H1 (cell line): ENCODE data around the gene ANKS1B. TPM values are rescaled to one million over a fixed set of nuclear protein-coding genes. Genes with fewer than 3 reads are reported as not detected.

Experiments used
- CTCF ChIA-PET: fragments of 300-600 bp; sonication (Branson Sonifier 250); formaldehyde crosslinking; loops from one replicate; lab custom pipeline; 2021; ENCODE audit not compliant: partially characterized antibody; lab: Charles Lee
- POLR2A ChIA-PET: fragments of 300-600 bp; sonication (Branson Sonifier 250); formaldehyde crosslinking; loops from one replicate; lab custom pipeline; 2021; ENCODE audit warnings: inconsistent platforms; ENCODE audit not compliant: partially characterized antibody; lab: Charles Lee
- DNase-seq, 2 experiments: peaks; one replicate each; pipeline versions ENCODE4 v3.0.0 to v3.0.0-alpha.2; 2010 to 2022; ENCODE audit warnings: low spot score in 2 of 2, low read depth in 1 of 2, mixed read lengths in 1 of 2
- FAIRE-seq: peaks from 2 replicates; lab custom pipeline; 2011; peaks lifted over from hg19 to GRCh38; lab: Jason Lieb, UNC
- H2AFZ ChIP-seq: 2 replicates; pipeline ENCODE4 v1.8.1; 2012; ENCODE audit warnings: low read length, inconsistent platforms
- H2AK5ac ChIP-seq: 2 replicates; pipeline ENCODE4 v1.6.1; 2013; ENCODE audit warnings: low read depth, low read length
- H2BK120ac ChIP-seq: replicated peaks from 2 replicates; pipeline ENCODE3; 2013; ENCODE audit warnings: low read depth, low read length, inconsistent platforms
- H2BK12ac ChIP-seq: 2 replicates; pipeline ENCODE4 v1.6.1; 2013; ENCODE audit warnings: low read depth, low read length
- H2BK15ac ChIP-seq: 2 replicates; pipeline ENCODE4 v1.6.1; 2013; ENCODE audit warnings: low read length
- H2BK20ac ChIP-seq: 2 replicates; pipeline ENCODE4 v1.6.1; 2013; ENCODE audit warnings: low read length
- H2BK5ac ChIP-seq: 2 replicates; pipeline ENCODE4 v1.6.1; 2013; ENCODE audit warnings: low read depth, low read length
- H3K14ac ChIP-seq: 2 replicates; pipeline ENCODE4 v1.6.1; 2013; ENCODE audit warnings: inconsistent platforms; ENCODE audit not compliant: insufficient read length
- H3K18ac ChIP-seq: 2 replicates; pipeline ENCODE4 v1.6.1; 2013; ENCODE audit warnings: low read length; ENCODE audit errors: extremely low read depth
- H3K23ac ChIP-seq: 2 replicates; pipeline ENCODE4 v1.6.1; 2013; ENCODE audit warnings: inconsistent platforms; ENCODE audit not compliant: insufficient read length
- H3K23me2 ChIP-seq: 2 replicates; pipeline ENCODE4 v1.6.1; 2013; ENCODE audit warnings: low read depth, low read length
- H3K27ac ChIP-seq: 2 replicates; pipeline ENCODE4 v1.6.1; 2011; ENCODE audit warnings: low read depth, low read length, inconsistent platforms
- H3K27me3 ChIP-seq, 4 experiments: replicated peaks in 1 of 4; 1 replicate in 1 of 4; 2 replicates in 3 of 4; pipeline versions ENCODE4 v1.6.1 to v1.8.1; 2011 to 2013; ENCODE audit warnings: low read length in 3 of 4, mild to moderate bottlenecking in 3 of 4, inconsistent platforms in 2 of 4, mixed read lengths in 2 of 4, moderate library complexity in 1 of 4; ENCODE audit not compliant: control insufficient read depth in 3 of 4, insufficient read depth in 3 of 4; ENCODE audit errors: extremely low read depth in 1 of 4
- H3K36me3 ChIP-seq, 4 experiments: 2 replicates each; pipeline versions ENCODE4 v1.6.1 to v1.8.1; 2011 to 2013; ENCODE audit warnings: mild to moderate bottlenecking in 4 of 4, low read length in 3 of 4, moderate library complexity in 2 of 4, control low read depth in 1 of 4, inconsistent platforms in 1 of 4; ENCODE audit not compliant: insufficient read depth in 4 of 4, control insufficient read depth in 2 of 4
- H3K4ac ChIP-seq: replicated peaks from 2 replicates; pipeline ENCODE3; 2013; ENCODE audit warnings: low read length, low read depth, mixed read lengths, inconsistent platforms; ENCODE audit not compliant: insufficient read length
- H3K4me1 ChIP-seq, 4 experiments: replicated peaks in 1 of 4; 1 replicate in 1 of 4; 2 replicates in 3 of 4; pipeline versions ENCODE4 v1.6.1 to v1.8.1; 2011 to 2013; ENCODE audit warnings: low read length in 3 of 4, inconsistent platforms in 2 of 4, mixed read lengths in 1 of 4; ENCODE audit not compliant: insufficient read depth in 4 of 4, control insufficient read depth in 3 of 4
- H3K4me2 ChIP-seq, 2 experiments: 2 replicates each; pipeline versions ENCODE4 v1.6.1 to v1.8.1; 2011 to 2013; ENCODE audit warnings: low read depth in 2 of 2, low read length in 2 of 2, control low read depth in 1 of 2, inconsistent platforms in 1 of 2, mild to moderate bottlenecking in 1 of 2; ENCODE audit not compliant: insufficient read depth in 1 of 2
- H3K4me3 ChIP-seq, 4 experiments: fragments of 200-600, 300-600 bp in 1 of 4; sonication (generic), shearing (Covaris generic), sonication (Bioruptor Twin) in 1 of 4; 2 replicates each; pipeline versions ENCODE4 v1.5.1 to v1.8.1; 2011 to 2016; ENCODE audit warnings: low read length in 4 of 4, low read depth in 3 of 4, control low read depth in 2 of 4, inconsistent platforms in 2 of 4, mild to moderate bottlenecking in 2 of 4, mixed read lengths in 1 of 4, moderate library complexity in 1 of 4; ENCODE audit not compliant: insufficient read depth in 2 of 4; ENCODE audit errors: extremely low read depth in 1 of 4
- H3K56ac ChIP-seq: replicated peaks from 2 replicates; pipeline ENCODE3; 2013; ENCODE audit warnings: low read depth, mild to moderate bottlenecking, mixed read lengths, low read length, inconsistent platforms; ENCODE audit not compliant: insufficient read length
- H3K79me1 ChIP-seq: 2 replicates; pipeline ENCODE4 v1.6.1; 2013; ENCODE audit warnings: low read depth, low read length, control low read depth
- H3K79me2 ChIP-seq, 2 experiments: 2 replicates each; pipeline versions ENCODE4 v1.6.1 to v1.8.1; 2012 to 2013; ENCODE audit warnings: low read length in 2 of 2, mild to moderate bottlenecking in 2 of 2, inconsistent platforms in 1 of 2; ENCODE audit not compliant: insufficient read depth in 2 of 2, control insufficient read depth in 1 of 2
- H3K9ac ChIP-seq, 4 experiments: replicated peaks in 1 of 4; 1 replicate in 1 of 4; 2 replicates in 3 of 4; pipeline versions ENCODE4 v1.6.1 to v1.8.1; 2011 to 2013; ENCODE audit warnings: low read depth in 3 of 4, low read length in 3 of 4, control low read depth in 2 of 4, mild to moderate bottlenecking in 2 of 4, moderate library complexity in 2 of 4, inconsistent platforms in 1 of 4; ENCODE audit errors: extremely low read depth in 1 of 4
- H3K9me3 ChIP-seq, 2 experiments: 2 replicates each; pipeline versions ENCODE4 v1.6.1 to v1.8.1; 2012 to 2013; ENCODE audit warnings: mild to moderate bottlenecking in 2 of 2, moderate library complexity in 2 of 2, control low read depth in 1 of 2, inconsistent platforms in 1 of 2, low read depth in 1 of 2, low read length in 1 of 2, mixed read lengths in 1 of 2; ENCODE audit not compliant: insufficient read depth in 2 of 2
- H4K20me1 ChIP-seq, 2 experiments: replicated peaks in 1 of 2; 2 replicates each; pipeline versions ENCODE3 to v1.8.1; 2011 to 2013; ENCODE audit warnings: inconsistent platforms in 2 of 2, low read length in 2 of 2, mild to moderate bottlenecking in 1 of 2; ENCODE audit not compliant: insufficient read depth in 2 of 2, control insufficient read depth in 1 of 2
- H4K5ac ChIP-seq: 2 replicates; pipeline ENCODE4 v1.6.1; 2013; ENCODE audit warnings: low read length, low read depth, mixed read lengths, inconsistent platforms; ENCODE audit not compliant: insufficient read length
- H4K8ac ChIP-seq: 2 replicates; pipeline ENCODE4 v1.8.0; 2013; ENCODE audit warnings: mild to moderate bottlenecking, moderate library complexity, low read length, inconsistent platforms; ENCODE audit not compliant: insufficient read depth; ENCODE audit errors: extremely low read depth
- H4K91ac ChIP-seq: replicated peaks from 2 replicates; pipeline ENCODE3; 2013; ENCODE audit warnings: low read length, mixed read lengths, inconsistent platforms; ENCODE audit not compliant: insufficient read length
- CBX8 ChIP-seq: fragments of 300-800, 300-1000 bp; sonication (generic); IDR thresholded peaks from 2 replicates; pipeline ENCODE4 v1.7.1; 2016; ENCODE audit warnings: low read depth, low read length, borderline replicate concordance
- EZH2 ChIP-seq: fragments of 200-600 bp; sonication (generic); IDR thresholded peaks from 2 replicates; pipeline ENCODE4 v1.7.1; 2012; ENCODE audit warnings: low read depth, mild to moderate bottlenecking, moderate library complexity, low read length, inconsistent platforms; ENCODE audit not compliant: severe bottlenecking
- HDAC6 ChIP-seq: IDR thresholded peaks from one replicate; pipeline ENCODE4 v1.7.1; 2012; ENCODE audit warnings: low read depth, mild to moderate bottlenecking, inconsistent platforms, low read length, moderate library complexity
- POLR2A ChIP-seq, 2 experiments: IDR thresholded peaks; 1 replicate in 1 of 2; 2 replicates in 1 of 2; pipeline ENCODE4 v1.6.1; 2011; ENCODE audit warnings: low read depth in 2 of 2, low read length in 2 of 2, mild to moderate bottlenecking in 2 of 2; ENCODE audit errors: control extremely low read depth in 1 of 2
- RBBP5 ChIP-seq: IDR thresholded peaks from 2 replicates; pipeline ENCODE4 v1.7.1; 2012; ENCODE audit warnings: low read depth, mild to moderate bottlenecking, inconsistent platforms, low read length, moderate library complexity, borderline replicate concordance
- SUZ12 ChIP-seq: fragments of 200-600 bp; sonication (generic); IDR thresholded peaks from 2 replicates; pipeline ENCODE4 v1.6.1; 2012; ENCODE audit warnings: mild to moderate bottlenecking, inconsistent platforms, low read length, moderate library complexity, mixed read lengths
- WGBS, 2 experiments: shearing (Covaris generic) in 1 of 2; methylation state at CpG; one replicate each; pipeline versions ENCODE4 v1.1.6 to v1.1.7; 2013 to 2015; ENCODE audit warnings: low lambda C conversion rate in 2 of 2, mixed read lengths in 2 of 2, inconsistent platforms in 1 of 2, low coverage in 1 of 2, missing lambda C conversion rate in 1 of 2; ENCODE audit not compliant: insufficient replicate concordance in 2 of 2, insufficient coverage in 1 of 2, insufficient read length in 1 of 2; ENCODE audit errors: extremely low coverage in 1 of 2, missing lambda C conversion rate in 1 of 2; 5-methylcytosine and 5-hydroxymethylcytosine counted together
- polyA plus RNA-seq, 7 experiments: library from polyadenylated mRNA; depleted of rRNA in 3 of 7; stranded (reverse) in 5 of 7; unstranded in 2 of 7; fragments of >200 nt in 5 of 7; fragments of 200-250 nt in 2 of 7; gene quantifications; 1 replicate in 5 of 7; 2 replicates in 1 of 7; 4 replicates in 1 of 7; pipeline versions ENCODE4 v1.2.1 to v1.2.3, GENCODE V29; 2011 to 2013; ENCODE audit warnings: missing spikeins in 2 of 7, mixed read lengths in 2 of 7
- total RNA-seq: library from RNA; stranded (reverse); fragmentation: NEBNext Ultra II Directional; extraction: Animal tissue kit (Norgen Biotek cat#: 25700); gene quantifications from 2 replicates; pipeline ENCODE4 v1.2.1, GENCODE V29; 2021
- TF ChIP-seq, protein P1 (sequence below): IDR thresholded peaks from 2 replicates; pipeline ENCODE4 v1.6.1; 2012; ENCODE audit warnings: inconsistent platforms
- TF ChIP-seq, protein P2 (sequence below): IDR thresholded peaks from 2 replicates; pipeline ENCODE4 v1.6.1; 2011; ENCODE audit warnings: low read depth, mild to moderate bottlenecking, low read length; ENCODE audit not compliant: insufficient read depth

The ANKS1B gene
- total and polyA plus RNA-seq, 2 of the 8 experiments (the other 6 are each of a cell fraction or from before 2014, with no cell fraction given): 2.7 to 6.1 TPM

DNA sequence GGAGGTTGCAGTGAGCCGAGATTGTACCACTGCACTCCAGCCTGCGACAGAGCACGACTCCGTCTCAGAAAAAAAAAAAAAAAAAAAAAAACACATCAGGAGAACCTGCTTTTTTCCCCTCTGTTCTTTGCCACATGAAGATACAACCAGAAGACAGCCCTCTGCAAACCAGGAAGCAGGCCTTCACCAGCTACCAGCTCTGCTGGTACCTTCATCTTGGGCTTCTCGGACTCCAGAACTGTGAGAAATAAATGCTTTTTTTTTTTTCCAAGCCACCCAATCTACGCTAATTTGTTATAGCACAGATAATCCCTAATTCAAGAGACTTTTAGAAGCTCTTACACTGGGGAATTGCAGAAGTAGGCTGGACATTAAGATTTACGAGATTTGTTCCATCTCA is 216.0 kb downstream of the ANKS1B start:
- H2AK5ac ChIP-seq: no peak overlapping the region
- H3K9me3 ChIP-seq: no peaks in the 10 kb centered on the region
- no peak overlapping the region for H3K27ac ChIP-seq
- no peaks in the 10 kb centered on the region for H3K79me1 ChIP-seq
- no peak overlapping the region for H4K8ac ChIP-seq
- H3K79me2 ChIP-seq: no peaks in the 10 kb centered on the region
- POLR2A ChIA-PET: interaction anchor here (0.6 kb wide), 1 partner anchor 122 kb away, joined by 3 read pairs; no protein-coding TSS in a partner anchor
- H2AFZ ChIP-seq: no peak overlapping the region
- H3K4me1 ChIP-seq: no peaks in the 10 kb centered on the region
- FAIRE-seq: no peak
- H3K4ac ChIP-seq: no peak overlapping the region
- no peaks in the 10 kb centered on the region for H3K36me3 ChIP-seq
- H2BK120ac ChIP-seq: no peak overlapping the region
- DNase-seq: no peak
- H2BK5ac ChIP-seq: no peak overlapping the region
- no peak overlapping the region for H2BK15ac ChIP-seq
- no peak overlapping the region for H4K91ac ChIP-seq
- H3K18ac ChIP-seq: no peak overlapping the region
- H3K56ac ChIP-seq: no peak overlapping the region
- no peak overlapping the region for H2BK12ac ChIP-seq
- H3K9ac ChIP-seq: no peak overlapping the region
- no peak overlapping the region for H3K23ac ChIP-seq
- TF ChIP-seq SUZ12 (no peak), RBBP5 (no peak), POLR2A (IDR thresholded peaks at IDR 0.05; ENCODE audit: control extremely low read depth in 1 of 2, low read depth in 2 of 2, low read length in 2 of 2) (no peak), HDAC6 (no peak), CBX8 (no peak), EZH2 (no peak)
- TF ChIP-seq, protein P1, sequence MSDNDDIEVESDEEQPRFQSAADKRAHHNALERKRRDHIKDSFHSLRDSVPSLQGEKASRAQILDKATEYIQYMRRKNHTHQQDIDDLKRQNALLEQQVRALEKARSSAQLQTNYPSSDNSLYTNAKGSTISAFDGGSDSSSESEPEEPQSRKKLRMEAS: no peak
- TF ChIP-seq, protein P2, sequence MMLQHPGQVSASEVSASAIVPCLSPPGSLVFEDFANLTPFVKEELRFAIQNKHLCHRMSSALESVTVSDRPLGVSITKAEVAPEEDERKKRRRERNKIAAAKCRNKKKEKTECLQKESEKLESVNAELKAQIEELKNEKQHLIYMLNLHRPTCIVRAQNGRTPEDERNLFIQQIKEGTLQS: no peak
- no peaks in the 10 kb centered on the region for H3K27me3 ChIP-seq
- no peak overlapping the region for H4K5ac ChIP-seq
- WGBS, 2 experiments: 97% methylated on average over 4 of the region's 7 CpGs; no CpG with 5 or more reads in 1 of the 2 experiments
- H3K4me2 ChIP-seq: no peak overlapping the region
- H3K4me3 ChIP-seq: no peak overlapping the region
- no peaks in the 10 kb centered on the region for H4K20me1 ChIP-seq
- H2BK20ac ChIP-seq: no peak overlapping the region
- H3K23me2 ChIP-seq: no peaks in the 10 kb centered on the region
- CTCF ChIA-PET: interaction anchor here (0.6 to 3.8 kb wide), 13 partner anchors 9 to 726 kb away, joined by 3 to 36 read pairs (median 3); no protein-coding TSS in a partner anchor
- no peak overlapping the region for H3K14ac ChIP-seq
